Epithelial cell of proximal tubule (primary cell): ENCODE results near the gene USP48. TPM values are rescaled to one million over a fixed set of nuclear protein-coding genes. Genes with fewer than 3 reads are reported as not detected.

Source experiments
- DNase-seq: peaks from one replicate; pipeline ENCODE4 v3.0.0-alpha.2; 2011; ENCODE audit warnings: low read depth
- H3K4me3 ChIP-seq: 2 replicates; pipeline ENCODE4 v1.5.1; 2011; ENCODE audit warnings: low read depth, mild to moderate bottlenecking, low read length
- total RNA-seq: library from RNA; depleted of rRNA; stranded (reverse); fragments of >200 nt; gene quantifications from 2 replicates; pipeline ENCODE4 v1.2.3, GENCODE V29; 2015
- TF ChIP-seq, protein P1 (sequence below): conservative IDR thresholded peaks from 2 replicates; pipeline ENCODE4 v1.5.1; 2012; ENCODE audit warnings: low read depth, mild to moderate bottlenecking, low read length

Gene USP48
- total RNA-seq, 1 donor from 2014 or later = 24.0 TPM

DNA sequence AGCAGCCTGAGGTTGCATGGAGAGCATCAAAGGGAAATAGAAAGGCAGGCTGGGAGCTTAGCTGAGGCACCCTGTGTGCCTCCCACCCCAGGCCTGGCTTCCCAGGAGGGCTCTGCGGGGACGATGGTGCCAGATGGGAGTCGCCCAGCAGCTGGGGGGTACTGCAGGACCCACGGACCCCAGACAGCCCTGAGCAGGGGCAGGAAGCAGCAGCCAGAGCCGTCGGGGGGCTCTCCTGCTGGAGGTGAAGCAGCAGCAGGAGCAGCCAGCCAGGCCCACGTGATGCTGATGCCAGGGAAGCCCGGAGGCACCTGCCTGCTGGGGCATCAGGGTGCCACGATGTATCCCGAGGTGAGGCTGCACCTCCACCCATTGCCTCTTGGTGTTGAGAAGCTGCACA, 134.2 kb downstream of the USP48 start:
- H3K4me3 ChIP-seq = no peak overlapping the region
- no peak for DNase-seq
- TF ChIP-seq, protein P1, sequence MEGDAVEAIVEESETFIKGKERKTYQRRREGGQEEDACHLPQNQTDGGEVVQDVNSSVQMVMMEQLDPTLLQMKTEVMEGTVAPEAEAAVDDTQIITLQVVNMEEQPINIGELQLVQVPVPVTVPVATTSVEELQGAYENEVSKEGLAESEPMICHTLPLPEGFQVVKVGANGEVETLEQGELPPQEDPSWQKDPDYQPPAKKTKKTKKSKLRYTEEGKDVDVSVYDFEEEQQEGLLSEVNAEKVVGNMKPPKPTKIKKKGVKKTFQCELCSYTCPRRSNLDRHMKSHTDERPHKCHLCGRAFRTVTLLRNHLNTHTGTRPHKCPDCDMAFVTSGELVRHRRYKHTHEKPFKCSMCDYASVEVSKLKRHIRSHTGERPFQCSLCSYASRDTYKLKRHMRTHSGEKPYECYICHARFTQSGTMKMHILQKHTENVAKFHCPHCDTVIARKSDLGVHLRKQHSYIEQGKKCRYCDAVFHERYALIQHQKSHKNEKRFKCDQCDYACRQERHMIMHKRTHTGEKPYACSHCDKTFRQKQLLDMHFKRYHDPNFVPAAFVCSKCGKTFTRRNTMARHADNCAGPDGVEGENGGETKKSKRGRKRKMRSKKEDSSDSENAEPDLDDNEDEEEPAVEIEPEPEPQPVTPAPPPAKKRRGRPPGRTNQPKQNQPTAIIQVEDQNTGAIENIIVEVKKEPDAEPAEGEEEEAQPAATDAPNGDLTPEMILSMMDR = no peak

DNA sequence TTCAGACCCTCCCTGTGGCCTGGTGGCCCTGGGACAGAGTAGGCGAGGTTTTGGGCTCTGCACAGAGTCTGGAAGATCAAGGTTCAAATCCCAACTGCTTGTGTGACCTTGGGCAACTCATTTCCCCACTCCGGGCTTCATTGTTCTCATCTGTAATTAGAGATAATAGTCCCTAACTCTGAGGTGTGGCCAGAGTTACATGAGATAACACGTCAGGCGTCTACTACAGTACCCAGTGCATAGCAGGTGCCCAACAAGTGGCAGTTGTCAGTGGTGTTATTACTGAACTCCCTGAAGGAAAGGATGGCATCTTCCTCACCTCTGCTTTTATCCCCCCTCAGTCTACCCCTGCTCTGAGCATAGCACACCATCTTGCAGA, 134.6 kb downstream of the USP48 start:
- H3K4me3 ChIP-seq = no peak overlapping the region
- TF ChIP-seq, protein P1 = no peak
- DNase-seq = no peak

DNA sequence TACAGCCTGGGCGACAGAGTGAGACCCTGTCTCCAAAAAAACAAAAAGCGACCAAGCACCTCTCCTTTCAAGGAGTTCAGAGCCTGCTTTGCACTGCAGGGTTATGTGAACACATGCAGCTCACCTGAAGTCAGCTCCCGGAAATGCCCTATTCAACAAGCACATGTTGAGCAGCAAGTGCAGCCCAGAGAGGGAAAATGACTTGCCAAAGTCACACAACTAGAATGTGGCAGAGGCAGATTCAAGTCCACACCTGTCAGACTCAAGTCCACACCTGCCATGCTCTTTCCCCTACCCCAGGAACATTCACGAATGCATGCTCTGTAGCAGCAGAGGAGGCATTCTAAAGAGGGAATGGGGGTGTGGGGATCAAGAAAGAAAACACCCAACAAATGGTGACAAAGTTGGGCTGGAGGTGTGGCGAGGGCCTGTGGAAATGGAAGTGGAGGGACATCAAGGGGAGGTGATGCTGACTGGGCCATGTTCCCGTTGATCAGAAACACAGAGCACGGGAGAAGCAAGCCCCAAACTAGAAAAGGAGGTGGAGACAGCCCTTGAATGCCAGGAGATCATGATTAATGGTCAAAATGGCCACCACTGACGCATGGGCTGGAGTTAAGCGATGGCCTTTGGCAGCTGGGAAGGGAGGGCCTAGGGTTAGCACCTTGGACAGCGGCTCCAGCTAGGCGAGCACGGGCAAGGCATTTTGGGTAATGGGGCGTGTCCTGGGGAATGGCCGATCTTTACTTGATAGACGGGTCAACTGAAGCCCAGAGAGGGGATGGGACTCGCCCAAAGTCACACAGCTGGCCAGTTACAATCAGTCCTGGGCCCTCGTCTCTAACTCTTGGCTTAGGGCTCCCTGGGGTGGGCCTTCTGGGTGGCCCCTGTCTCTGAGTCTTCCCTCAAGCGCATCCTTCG, 135.3 kb downstream of the USP48 start:
- TF ChIP-seq, protein P1 = no peak
- no peak for DNase-seq
- no peak overlapping the region for H3K4me3 ChIP-seq

DNA sequence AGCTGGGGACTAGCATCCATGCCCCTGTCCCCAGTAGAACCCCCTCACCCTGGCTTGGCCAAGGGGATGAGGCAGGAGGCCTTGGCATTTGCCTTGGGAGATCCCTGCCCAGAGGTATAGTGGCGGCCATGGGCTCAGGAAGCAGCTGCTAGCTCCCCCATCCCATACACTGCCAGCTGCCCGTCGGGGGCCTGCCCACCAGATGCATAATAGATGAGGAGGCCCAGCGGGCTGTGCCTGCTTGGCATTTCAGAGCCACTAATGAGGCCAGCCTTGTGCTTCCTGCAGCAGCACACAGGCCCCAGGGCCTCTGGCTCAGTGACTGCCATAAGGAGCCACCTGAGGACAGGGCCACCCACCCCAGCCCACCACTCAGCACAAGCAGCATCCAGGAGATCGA, 137.4 kb downstream of the USP48 start:
- TF ChIP-seq, protein P1 = no peak
- no peak for DNase-seq

DNA sequence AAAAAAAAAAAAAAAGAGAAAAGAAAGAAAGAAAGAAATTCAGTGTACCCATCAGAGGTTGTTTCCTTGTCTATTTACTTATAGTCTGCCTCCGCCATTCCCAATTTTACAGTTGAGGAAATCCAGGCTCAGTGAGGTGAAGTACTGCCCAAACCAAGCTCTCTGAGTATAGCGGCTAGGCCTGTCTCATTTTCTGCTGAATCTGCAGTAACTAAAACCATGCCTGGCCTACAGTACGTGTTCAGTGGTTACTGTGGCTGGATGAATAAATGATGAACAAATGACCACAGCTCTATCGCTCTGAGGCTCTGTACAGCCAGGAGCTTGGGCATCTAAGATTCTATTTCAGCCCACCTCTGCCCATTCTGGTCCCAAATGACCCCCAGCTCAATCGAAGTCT, 138.0 kb downstream of the USP48 start:
- no peak for DNase-seq
- TF ChIP-seq, protein P1 = no peak
- H3K4me3 ChIP-seq = no peak overlapping the region

More for the DNA sequence above, 137.4 kb downstream of the USP48 start:
- no peak overlapping the region for H3K4me3 ChIP-seq

DNA sequence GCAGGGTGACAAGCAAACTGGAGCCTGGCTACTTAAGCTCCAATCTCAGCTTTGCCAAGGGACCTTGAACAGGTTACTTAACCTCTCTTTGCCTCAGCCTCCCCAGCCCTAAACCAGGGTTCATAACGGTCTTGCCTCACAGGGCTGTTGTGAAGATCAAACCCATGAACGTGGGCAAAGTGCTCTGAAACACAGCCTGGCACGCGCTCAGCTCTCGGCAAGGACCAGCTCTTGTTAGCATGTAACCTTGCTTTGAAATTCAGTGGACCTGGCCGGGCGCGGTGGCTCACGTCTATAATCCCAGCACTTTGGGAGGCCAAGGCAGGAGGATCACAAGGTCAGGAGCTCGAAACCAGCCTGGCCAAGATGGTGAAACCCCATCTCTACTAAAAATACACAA, 138.6 kb downstream of the USP48 start:
- TF ChIP-seq, protein P1 = no peak
- no peak for DNase-seq
- H3K4me3 ChIP-seq = no peak overlapping the region

DNA sequence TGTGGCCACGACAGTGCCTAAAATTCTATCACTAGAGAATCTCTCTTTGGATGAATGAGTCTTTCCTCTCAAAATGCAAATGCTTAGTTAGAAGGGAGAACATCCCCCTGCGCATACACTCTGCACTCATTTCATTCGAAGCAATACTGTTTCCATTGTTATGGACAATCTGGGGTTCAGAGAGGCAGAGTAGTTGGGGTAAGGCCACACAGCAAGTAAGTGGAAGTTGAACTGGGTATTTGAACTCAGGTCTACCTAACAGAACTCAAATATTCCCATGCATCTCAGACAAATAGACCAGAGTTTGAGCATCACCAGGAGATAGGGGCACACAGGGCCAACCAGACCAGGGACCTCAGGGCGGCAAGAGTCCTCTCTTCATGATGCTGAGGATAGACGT, 139.3 kb downstream of the USP48 start:
- TF ChIP-seq, protein P1 = no peak
- H3K4me3 ChIP-seq = no peak overlapping the region
- no peak for DNase-seq
